GM23338 (cell line): ENCODE data around the gene TMED7. TPM values are rescaled to one million over a fixed set of nuclear protein-coding genes. Genes with fewer than 3 reads are reported as not detected.

Experiments used
- ATAC-seq: fragments of 200-7000 bp; cut with Tn5 transposase; 3 replicates; pipeline ENCODE4 v1.9.1; 2020
- DNase-seq: peaks from one replicate; pipeline ENCODE4 v3.0.0-alpha.2; 2015; ENCODE audit warnings: low spot score
- H2AFZ ChIP-seq: fragments of 200-600 bp; sonication (generic); 2 replicates; pipeline ENCODE4 v1.8.0; 2016; ENCODE audit warnings: antibody characterized with exemption, mild to moderate bottlenecking, moderate library complexity
- H3F3A ChIP-seq: fragments of 200-600 bp; sonication (generic); replicated peaks from 2 replicates; pipeline ENCODE4 v1.8.0; 2017; ENCODE audit warnings: antibody characterized with exemption, mixed run types, low read depth
- H3K27ac ChIP-seq: fragments of 200-600 bp; sonication (generic); 2 replicates; pipeline ENCODE4 v1.6.1; 2016; ENCODE audit warnings: low read depth
- H3K27me3 ChIP-seq: fragments of 200-600 bp; sonication (generic); 2 replicates; pipeline ENCODE4 v1.8.0; 2016; ENCODE audit warnings: mild to moderate bottlenecking, mixed run types, moderate library complexity; ENCODE audit not compliant: insufficient read depth
- H3K36me3 ChIP-seq: fragments of 200-600 bp; sonication (generic); 2 replicates; pipeline ENCODE4 v1.8.0; 2016; ENCODE audit warnings: mild to moderate bottlenecking; ENCODE audit not compliant: insufficient read depth
- H3K4me1 ChIP-seq: fragments of 200-600 bp; sonication (generic); 2 replicates; pipeline ENCODE4 v1.8.0; 2016; ENCODE audit warnings: mild to moderate bottlenecking, moderate library complexity; ENCODE audit not compliant: insufficient read depth
- H3K4me2 ChIP-seq: fragments of 200-600 bp; sonication (generic); 2 replicates; pipeline ENCODE4 v1.7.1; 2017; ENCODE audit warnings: mixed run types
- H3K4me3 ChIP-seq: fragments of 200-600 bp; sonication (generic); 2 replicates; pipeline ENCODE4 v1.6.1; 2016; ENCODE audit warnings: mixed run types
- H3K79me2 ChIP-seq: fragments of 200-600 bp; sonication (generic); replicated peaks from 2 replicates; pipeline ENCODE4 v1.8.0; 2017; ENCODE audit warnings: mild to moderate bottlenecking; ENCODE audit not compliant: insufficient read depth
- H3K9me2 ChIP-seq: fragments of 200-600 bp; sonication (generic); 2 replicates; pipeline ENCODE4 v1.8.0; 2017; ENCODE audit not compliant: insufficient read depth
- H4K20me1 ChIP-seq: fragments of 200-600 bp; sonication (generic); replicated peaks from 2 replicates; pipeline ENCODE4 v1.8.0; 2017; ENCODE audit warnings: mild to moderate bottlenecking; ENCODE audit not compliant: insufficient read depth
- H3K27ac Mint-ChIP-seq: 2 replicates; pipeline ENCODE4 v1.8.0; 2020; ENCODE audit warnings: inconsistent platforms, mild to moderate bottlenecking, moderate library complexity, mixed read lengths
- H3K27me3 Mint-ChIP-seq: 3 replicates; pipeline ENCODE4 v1.8.0; 2022; ENCODE audit warnings: low read depth, mild to moderate bottlenecking, moderate library complexity, mixed read lengths, inconsistent platforms; ENCODE audit not compliant: insufficient read depth, poor library complexity
- H3K36me3 Mint-ChIP-seq: 3 replicates; pipeline ENCODE4 v1.8.0; 2021; ENCODE audit warnings: low read depth, mild to moderate bottlenecking, inconsistent platforms, moderate library complexity, mixed read lengths
- H3K4me1 Mint-ChIP-seq: 3 replicates; pipeline ENCODE4 v1.8.0; 2020; ENCODE audit warnings: mild to moderate bottlenecking, inconsistent platforms, mixed read lengths
- H3K4me3 Mint-ChIP-seq: 3 replicates; pipeline ENCODE4 v1.8.0; 2021; ENCODE audit warnings: moderate library complexity, mild to moderate bottlenecking, inconsistent platforms, mixed read lengths
- H3K9me3 Mint-ChIP-seq: 3 replicates; pipeline ENCODE4 v1.8.0; 2020; ENCODE audit warnings: moderate library complexity, mild to moderate bottlenecking, inconsistent platforms, mixed read lengths
- CREB1 ChIP-seq: fragments of 250-450 bp; sonication (Bioruptor Pico); IDR thresholded peaks from 2 replicates; pipeline ENCODE4 v1.5.0; 2020; ENCODE audit warnings: low read depth, mild to moderate bottlenecking, moderate library complexity
- EZH2 ChIP-seq: fragments of 200-600 bp; sonication (generic); IDR thresholded peaks from one replicate; pipeline ENCODE4 v1.8.0; 2017; ENCODE audit warnings: antibody characterized with exemption, mild to moderate bottlenecking, low read depth; ENCODE audit not compliant: unreplicated experiment
- EZH2phosphoT487 ChIP-seq: fragments of 200-600 bp; sonication (generic); IDR thresholded peaks from one replicate; pipeline ENCODE4 v1.8.1; 2018; ENCODE audit warnings: antibody characterized with exemption; ENCODE audit not compliant: unreplicated experiment
- JUNB ChIP-seq: IDR thresholded peaks from one replicate; pipeline ENCODE4 v1.6.1; 2016; ENCODE audit warnings: antibody characterized with exemption; ENCODE audit not compliant: unreplicated experiment
- POLR2AphosphoS5 ChIP-seq: IDR thresholded peaks from 2 replicates; pipeline ENCODE4 v1.6.1; 2016; ENCODE audit warnings: antibody characterized with exemption, low read depth
- STAT1 ChIP-seq: IDR thresholded peaks from one replicate; pipeline ENCODE4 v1.6.1; 2016; ENCODE audit warnings: antibody characterized with exemption; ENCODE audit not compliant: unreplicated experiment
- ZNF114 ChIP-seq: fragments of 250-450 bp; sonication (Bioruptor Pico); IDR thresholded peaks from 2 replicates; pipeline ENCODE4 v1.5.0; 2020; ENCODE audit warnings: mild to moderate bottlenecking, moderate library complexity
- ZNF331 ChIP-seq: fragments of 250-450 bp; sonication (Bioruptor Pico); IDR thresholded peaks from 2 replicates; pipeline ENCODE4 v1.5.0; 2020; ENCODE audit warnings: low read depth, mild to moderate bottlenecking, moderate library complexity
- polyA plus RNA-seq: library from polyadenylated mRNA; unstranded; fragments of >200 nt; fragmentation: Nextera tagmentation; extraction: Ambion mirVana; gene quantifications from 2 replicates; pipeline ENCODE4 v1.2.1, GENCODE V29; 2016
- total RNA-seq: library from RNA; depleted of rRNA; stranded (reverse); fragments of >200 nt; shearing (Covaris generic); gene quantifications from 2 replicates; pipeline ENCODE4 v1.2.3, GENCODE V29; 2014
- TF ChIP-seq, protein P1 (sequence below): IDR thresholded peaks from one replicate; pipeline ENCODE4 v1.6.1; 2018; ENCODE audit warnings: antibody characterized with exemption; ENCODE audit not compliant: unreplicated experiment
- TF ChIP-seq, protein P2 (sequence below): IDR thresholded peaks from 2 replicates; pipeline ENCODE4 v1.6.1; 2016; ENCODE audit warnings: antibody characterized with exemption
- TF ChIP-seq, protein P3 (sequence below): fragments of 250-450 bp; sonication (Bioruptor Pico); IDR thresholded peaks from 2 replicates; pipeline ENCODE4 v1.5.0; 2020; ENCODE audit warnings: mild to moderate bottlenecking, moderate library complexity
- TF ChIP-seq, protein P4 (sequence below), 2 experiments: fragments of 200-600 bp in 1 of 2; sonication (generic) in 1 of 2; conservative IDR thresholded peaks; 2 replicates each; pipeline versions ENCODE4 v1.5.1 to v1.6.1; 2016 to 2017; ENCODE audit warnings: antibody characterized with exemption in 2 of 2, low read depth in 2 of 2, mild to moderate bottlenecking in 2 of 2, moderate library complexity in 1 of 2

Gene TMED7
- total and polyA plus RNA-seq, 2 experiments from 2014 or later: 30.2 to 158 TPM

DNA sequence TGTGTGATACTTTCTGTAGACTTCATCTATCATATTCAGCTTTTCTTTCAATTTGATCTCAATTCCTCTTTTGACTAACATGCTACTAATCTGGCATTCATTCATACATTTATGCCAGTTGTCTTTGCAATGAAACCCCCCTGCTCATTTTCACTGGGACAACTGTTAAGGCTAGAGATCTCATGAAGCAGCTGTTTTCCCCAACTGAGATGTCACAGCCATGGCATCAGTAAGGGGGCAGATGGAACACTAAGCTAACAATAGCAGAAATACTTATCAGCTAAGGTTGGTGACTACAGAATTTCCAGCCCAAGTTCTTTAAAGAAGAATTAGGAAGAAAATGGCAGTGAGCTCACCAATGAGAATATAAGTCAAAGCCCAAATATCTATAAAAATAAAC, 9.4 kb downstream of the TMED7 start:
- H3K36me3 Mint-ChIP-seq: peaks cover 38% of the 10 kb centered on the region
- DNase-seq: no peak
- no peak for ATAC-seq
- TF ChIP-seq EZH2 (no peak), JUNB (no peak), EZH2phosphoT487 (no peak), STAT1 (no peak), CREB1 (CRISPR knock-in tag) (no peak), POLR2AphosphoS5 (no peak), ZNF331 (no peak), ZNF114 (CRISPR knock-in tag) (no peak)
- TF ChIP-seq, protein P1, sequence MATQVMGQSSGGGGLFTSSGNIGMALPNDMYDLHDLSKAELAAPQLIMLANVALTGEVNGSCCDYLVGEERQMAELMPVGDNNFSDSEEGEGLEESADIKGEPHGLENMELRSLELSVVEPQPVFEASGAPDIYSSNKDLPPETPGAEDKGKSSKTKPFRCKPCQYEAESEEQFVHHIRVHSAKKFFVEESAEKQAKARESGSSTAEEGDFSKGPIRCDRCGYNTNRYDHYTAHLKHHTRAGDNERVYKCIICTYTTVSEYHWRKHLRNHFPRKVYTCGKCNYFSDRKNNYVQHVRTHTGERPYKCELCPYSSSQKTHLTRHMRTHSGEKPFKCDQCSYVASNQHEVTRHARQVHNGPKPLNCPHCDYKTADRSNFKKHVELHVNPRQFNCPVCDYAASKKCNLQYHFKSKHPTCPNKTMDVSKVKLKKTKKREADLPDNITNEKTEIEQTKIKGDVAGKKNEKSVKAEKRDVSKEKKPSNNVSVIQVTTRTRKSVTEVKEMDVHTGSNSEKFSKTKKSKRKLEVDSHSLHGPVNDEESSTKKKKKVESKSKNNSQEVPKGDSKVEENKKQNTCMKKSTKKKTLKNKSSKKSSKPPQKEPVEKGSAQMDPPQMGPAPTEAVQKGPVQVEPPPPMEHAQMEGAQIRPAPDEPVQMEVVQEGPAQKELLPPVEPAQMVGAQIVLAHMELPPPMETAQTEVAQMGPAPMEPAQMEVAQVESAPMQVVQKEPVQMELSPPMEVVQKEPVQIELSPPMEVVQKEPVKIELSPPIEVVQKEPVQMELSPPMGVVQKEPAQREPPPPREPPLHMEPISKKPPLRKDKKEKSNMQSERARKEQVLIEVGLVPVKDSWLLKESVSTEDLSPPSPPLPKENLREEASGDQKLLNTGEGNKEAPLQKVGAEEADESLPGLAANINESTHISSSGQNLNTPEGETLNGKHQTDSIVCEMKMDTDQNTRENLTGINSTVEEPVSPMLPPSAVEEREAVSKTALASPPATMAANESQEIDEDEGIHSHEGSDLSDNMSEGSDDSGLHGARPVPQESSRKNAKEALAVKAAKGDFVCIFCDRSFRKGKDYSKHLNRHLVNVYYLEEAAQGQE: no peak
- TF ChIP-seq, protein P2, sequence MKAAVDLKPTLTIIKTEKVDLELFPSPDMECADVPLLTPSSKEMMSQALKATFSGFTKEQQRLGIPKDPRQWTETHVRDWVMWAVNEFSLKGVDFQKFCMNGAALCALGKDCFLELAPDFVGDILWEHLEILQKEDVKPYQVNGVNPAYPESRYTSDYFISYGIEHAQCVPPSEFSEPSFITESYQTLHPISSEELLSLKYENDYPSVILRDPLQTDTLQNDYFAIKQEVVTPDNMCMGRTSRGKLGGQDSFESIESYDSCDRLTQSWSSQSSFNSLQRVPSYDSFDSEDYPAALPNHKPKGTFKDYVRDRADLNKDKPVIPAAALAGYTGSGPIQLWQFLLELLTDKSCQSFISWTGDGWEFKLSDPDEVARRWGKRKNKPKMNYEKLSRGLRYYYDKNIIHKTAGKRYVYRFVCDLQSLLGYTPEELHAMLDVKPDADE: no peak
- TF ChIP-seq, protein P3, sequence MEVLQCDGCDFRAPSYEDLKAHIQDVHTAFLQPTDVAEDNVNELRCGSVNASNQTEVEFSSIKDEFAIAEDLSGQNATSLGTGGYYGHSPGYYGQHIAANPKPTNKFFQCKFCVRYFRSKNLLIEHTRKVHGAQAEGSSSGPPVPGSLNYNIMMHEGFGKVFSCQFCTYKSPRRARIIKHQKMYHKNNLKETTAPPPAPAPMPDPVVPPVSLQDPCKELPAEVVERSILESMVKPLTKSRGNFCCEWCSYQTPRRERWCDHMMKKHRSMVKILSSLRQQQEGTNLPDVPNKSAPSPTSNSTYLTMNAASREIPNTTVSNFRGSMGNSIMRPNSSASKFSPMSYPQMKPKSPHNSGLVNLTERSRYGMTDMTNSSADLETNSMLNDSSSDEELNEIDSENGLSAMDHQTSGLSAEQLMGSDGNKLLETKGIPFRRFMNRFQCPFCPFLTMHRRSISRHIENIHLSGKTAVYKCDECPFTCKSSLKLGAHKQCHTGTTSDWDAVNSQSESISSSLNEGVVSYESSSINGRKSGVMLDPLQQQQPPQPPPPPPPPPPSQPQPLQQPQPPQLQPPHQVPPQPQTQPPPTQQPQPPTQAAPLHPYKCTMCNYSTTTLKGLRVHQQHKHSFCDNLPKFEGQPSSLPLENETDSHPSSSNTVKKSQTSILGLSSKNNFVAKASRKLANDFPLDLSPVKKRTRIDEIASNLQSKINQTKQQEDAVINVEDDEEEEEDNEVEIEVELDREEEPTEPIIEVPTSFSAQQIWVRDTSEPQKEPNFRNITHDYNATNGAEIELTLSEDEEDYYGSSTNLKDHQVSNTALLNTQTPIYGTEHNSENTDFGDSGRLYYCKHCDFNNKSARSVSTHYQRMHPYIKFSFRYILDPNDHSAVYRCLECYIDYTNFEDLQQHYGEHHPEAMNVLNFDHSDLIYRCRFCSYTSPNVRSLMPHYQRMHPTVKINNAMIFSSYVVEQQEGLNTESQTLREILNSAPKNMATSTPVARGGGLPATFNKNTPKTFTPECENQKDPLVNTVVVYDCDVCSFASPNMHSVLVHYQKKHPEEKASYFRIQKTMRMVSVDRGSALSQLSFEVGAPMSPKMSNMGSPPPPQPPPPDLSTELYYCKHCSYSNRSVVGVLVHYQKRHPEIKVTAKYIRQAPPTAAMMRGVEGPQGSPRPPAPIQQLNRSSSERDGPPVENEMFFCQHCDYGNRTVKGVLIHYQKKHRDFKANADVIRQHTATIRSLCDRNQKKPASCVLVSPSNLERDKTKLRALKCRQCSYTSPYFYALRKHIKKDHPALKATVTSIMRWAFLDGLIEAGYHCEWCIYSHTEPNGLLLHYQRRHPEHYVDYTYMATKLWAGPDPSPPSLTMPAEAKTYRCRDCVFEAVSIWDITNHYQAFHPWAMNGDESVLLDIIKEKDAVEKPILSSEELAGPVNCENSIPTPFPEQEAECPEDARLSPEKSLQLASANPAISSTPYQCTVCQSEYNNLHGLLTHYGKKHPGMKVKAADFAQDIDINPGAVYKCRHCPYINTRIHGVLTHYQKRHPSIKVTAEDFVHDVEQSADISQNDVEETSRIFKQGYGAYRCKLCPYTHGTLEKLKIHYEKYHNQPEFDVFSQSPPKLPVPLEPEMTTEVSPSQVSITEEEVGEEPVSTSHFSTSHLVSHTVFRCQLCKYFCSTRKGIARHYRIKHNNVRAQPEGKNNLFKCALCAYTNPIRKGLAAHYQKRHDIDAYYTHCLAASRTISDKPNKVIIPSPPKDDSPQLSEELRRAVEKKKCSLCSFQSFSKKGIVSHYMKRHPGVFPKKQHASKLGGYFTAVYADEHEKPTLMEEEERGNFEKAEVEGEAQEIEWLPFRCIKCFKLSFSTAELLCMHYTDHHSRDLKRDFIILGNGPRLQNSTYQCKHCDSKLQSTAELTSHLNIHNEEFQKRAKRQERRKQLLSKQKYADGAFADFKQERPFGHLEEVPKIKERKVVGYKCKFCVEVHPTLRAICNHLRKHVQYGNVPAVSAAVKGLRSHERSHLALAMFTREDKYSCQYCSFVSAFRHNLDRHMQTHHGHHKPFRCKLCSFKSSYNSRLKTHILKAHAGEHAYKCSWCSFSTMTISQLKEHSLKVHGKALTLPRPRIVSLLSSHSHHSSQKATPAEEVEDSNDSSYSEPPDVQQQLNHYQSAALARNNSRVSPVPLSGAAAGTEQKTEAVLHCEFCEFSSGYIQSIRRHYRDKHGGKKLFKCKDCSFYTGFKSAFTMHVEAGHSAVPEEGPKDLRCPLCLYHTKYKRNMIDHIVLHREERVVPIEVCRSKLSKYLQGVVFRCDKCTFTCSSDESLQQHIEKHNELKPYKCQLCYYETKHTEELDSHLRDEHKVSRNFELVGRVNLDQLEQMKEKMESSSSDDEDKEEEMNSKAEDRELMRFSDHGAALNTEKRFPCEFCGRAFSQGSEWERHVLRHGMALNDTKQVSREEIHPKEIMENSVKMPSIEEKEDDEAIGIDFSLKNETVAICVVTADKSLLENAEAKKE (CRISPR knock-in tag): no peak
- TF ChIP-seq, protein P4, sequence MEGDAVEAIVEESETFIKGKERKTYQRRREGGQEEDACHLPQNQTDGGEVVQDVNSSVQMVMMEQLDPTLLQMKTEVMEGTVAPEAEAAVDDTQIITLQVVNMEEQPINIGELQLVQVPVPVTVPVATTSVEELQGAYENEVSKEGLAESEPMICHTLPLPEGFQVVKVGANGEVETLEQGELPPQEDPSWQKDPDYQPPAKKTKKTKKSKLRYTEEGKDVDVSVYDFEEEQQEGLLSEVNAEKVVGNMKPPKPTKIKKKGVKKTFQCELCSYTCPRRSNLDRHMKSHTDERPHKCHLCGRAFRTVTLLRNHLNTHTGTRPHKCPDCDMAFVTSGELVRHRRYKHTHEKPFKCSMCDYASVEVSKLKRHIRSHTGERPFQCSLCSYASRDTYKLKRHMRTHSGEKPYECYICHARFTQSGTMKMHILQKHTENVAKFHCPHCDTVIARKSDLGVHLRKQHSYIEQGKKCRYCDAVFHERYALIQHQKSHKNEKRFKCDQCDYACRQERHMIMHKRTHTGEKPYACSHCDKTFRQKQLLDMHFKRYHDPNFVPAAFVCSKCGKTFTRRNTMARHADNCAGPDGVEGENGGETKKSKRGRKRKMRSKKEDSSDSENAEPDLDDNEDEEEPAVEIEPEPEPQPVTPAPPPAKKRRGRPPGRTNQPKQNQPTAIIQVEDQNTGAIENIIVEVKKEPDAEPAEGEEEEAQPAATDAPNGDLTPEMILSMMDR (conservative IDR thresholded peaks at IDR 0.05; ENCODE audit: low read depth in 2 of 2): no peak
- H3K27ac Mint-ChIP-seq: no peak overlapping the region
- Histone ChIP-seq H3K4me2 (no peak overlapping the region), H3K27me3 (no peaks in the 10 kb centered on the region), H3K9me2 (no peaks in the 10 kb centered on the region), H3F3A (no peaks in the 10 kb centered on the region), H3K79me2 (peaks cover 17% of the 10 kb centered on the region), H4K20me1 (no peaks in the 10 kb centered on the region; the same call in 1 of the 2 replicates), H3K4me1 (no peaks in the 10 kb centered on the region), H3K27ac (no peak overlapping the region), H2AFZ (no peak overlapping the region), H3K4me3 (no peak overlapping the region), H3K36me3 (peaks cover 23% of the 10 kb centered on the region; the same call in 1 of the 2 replicates)
- no peaks in the 10 kb centered on the region for H3K9me3 Mint-ChIP-seq
- peaks cover 4% of the 10 kb centered on the region for H3K27me3 Mint-ChIP-seq
- no peak overlapping the region for H3K4me3 Mint-ChIP-seq
- H3K4me1 Mint-ChIP-seq: no peaks in the 10 kb centered on the region
